Type B pancreatic cell (in vitro differentiated cells): Measurements from ENCODE around the gene SPSB4. TPM values are rescaled to one million over a fixed set of nuclear protein-coding genes. Genes with fewer than 3 reads are reported as not detected.
A peak's percentile ranks its signal among the peaks of the same experiment; 100 is the strongest.
"Not testable (repeated sequence)": the region's sequence is repeated elsewhere in the genome, so short reads cannot be mapped to it uniquely, and the experiment has no call there.

Experiments used
- DNase-seq: peaks from one replicate; pipeline ENCODE4 v3.0.0; 2021; ENCODE audit warnings: mixed read lengths; ENCODE audit not compliant: unreplicated experiment; ENCODE audit errors: extremely low spot score
- H3K27ac Mint-ChIP-seq: 2 replicates; pipeline ENCODE4 v1.8.0; 2021; ENCODE audit warnings: mild to moderate bottlenecking, mixed read lengths
- H3K27me3 Mint-ChIP-seq: 2 replicates; pipeline ENCODE4 v1.8.0; 2021; ENCODE audit warnings: mixed read lengths
- H3K36me3 Mint-ChIP-seq: 2 replicates; pipeline ENCODE4 v1.8.0; 2021; ENCODE audit warnings: mixed read lengths
- H3K4me1 Mint-ChIP-seq: one replicate; pipeline ENCODE4 v1.8.0; 2021; ENCODE audit warnings: mixed read lengths; ENCODE audit not compliant: unreplicated experiment
- H3K4me3 Mint-ChIP-seq: 2 replicates; pipeline ENCODE4 v1.8.0; 2021; ENCODE audit warnings: mild to moderate bottlenecking, mixed read lengths
- H3K9me3 Mint-ChIP-seq: 2 replicates; pipeline ENCODE4 v1.8.0; 2021; ENCODE audit warnings: mixed read lengths
- CTCF ChIP-seq: fragments of 200-600 bp; sonication (generic); conservative IDR thresholded peaks from 2 replicates; pipeline ENCODE4 v1.5.0; 2021; ENCODE audit warnings: antibody characterized with exemption, mild to moderate bottlenecking
- total RNA-seq: library from RNA; stranded (reverse); gene quantifications from 2 replicates; pipeline ENCODE4 v1.2.1, GENCODE V29; 2021; ENCODE audit warnings: low replicate concordance

Gene SPSB4
- total RNA-seq, 1 donor from 2014 or later: 23.8 TPM

- Mint-ChIP-seq H3K27me3 (no peaks in the 10 kb centered on the region), H3K4me1 (peaks cover 23% of the 10 kb centered on the region), H3K36me3 (peaks cover 12% of the 10 kb centered on the region), H3K9me3 (no peaks in the 10 kb centered on the region), H3K27ac (no peak overlapping the region), H3K4me3 (no peak overlapping the region)
- DNase-seq: no peak
- no peak for TF ChIP-seq CTCF
Measured at GRCh38 chr3:141111364-141112155, 60.4 kb downstream of the SPSB4 start.

GRCh38 chr3:141112686-141113297 lies 61.6 kb downstream of the SPSB4 start:
- no peak for TF ChIP-seq CTCF
- H3K27me3 Mint-ChIP-seq: no peaks in the 10 kb centered on the region
- no peak overlapping the region for H3K4me3 Mint-ChIP-seq
- H3K4me1 Mint-ChIP-seq: peaks cover 23% of the 10 kb centered on the region
- peaks cover 12% of the 10 kb centered on the region for H3K36me3 Mint-ChIP-seq
- no peaks in the 10 kb centered on the region for H3K9me3 Mint-ChIP-seq
- no peak for DNase-seq
- no peak overlapping the region for H3K27ac Mint-ChIP-seq

GRCh38 chr3:141113680-141114079 lies 62.5 kb downstream of the SPSB4 start:
- DNase-seq, H3K27ac Mint-ChIP-seq, H3K36me3 Mint-ChIP-seq, H3K9me3 Mint-ChIP-seq, H3K4me3 Mint-ChIP-seq, H3K27me3 Mint-ChIP-seq: not testable (repeated sequence)
- peaks cover 15% of the 10 kb centered on the region for H3K4me1 Mint-ChIP-seq

DNA sequence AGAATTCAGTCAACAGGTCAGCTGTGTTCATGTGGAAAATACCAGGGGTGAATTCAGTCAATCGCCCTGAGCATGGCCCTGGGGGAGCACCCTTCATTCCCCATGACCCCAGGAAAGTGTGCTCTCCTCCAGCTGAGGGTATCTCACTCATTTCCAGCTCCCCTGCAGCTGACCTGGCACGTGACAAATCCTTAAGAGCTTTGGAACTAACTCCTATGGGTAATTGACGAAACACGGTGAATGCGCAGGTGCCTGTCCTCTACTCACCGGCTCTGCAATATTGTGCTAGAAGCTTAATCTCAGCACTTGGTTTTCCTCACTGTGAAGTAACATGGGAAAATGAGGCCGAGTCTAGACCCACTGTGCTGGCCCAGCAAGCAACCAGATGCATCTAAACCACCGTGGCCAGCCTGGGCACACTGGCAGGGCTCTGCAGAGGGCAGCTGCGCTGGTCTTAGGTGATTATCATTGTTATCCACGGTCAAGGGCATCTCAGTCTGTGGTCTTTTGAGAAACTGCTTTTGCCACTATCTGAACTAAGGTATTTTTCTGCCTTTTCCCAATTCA lies 63.1 kb downstream of the SPSB4 start:
- H3K27me3 Mint-ChIP-seq: no peaks in the 10 kb centered on the region
- H3K4me1 Mint-ChIP-seq: peaks cover 14% of the 10 kb centered on the region
- no peak overlapping the region for H3K4me3 Mint-ChIP-seq
- no peak for TF ChIP-seq CTCF
- H3K9me3 Mint-ChIP-seq: peaks cover 4% of the 10 kb centered on the region
- H3K27ac Mint-ChIP-seq: no peak overlapping the region
- DNase-seq: no peak
- H3K36me3 Mint-ChIP-seq: peaks cover 6% of the 10 kb centered on the region

DNA sequence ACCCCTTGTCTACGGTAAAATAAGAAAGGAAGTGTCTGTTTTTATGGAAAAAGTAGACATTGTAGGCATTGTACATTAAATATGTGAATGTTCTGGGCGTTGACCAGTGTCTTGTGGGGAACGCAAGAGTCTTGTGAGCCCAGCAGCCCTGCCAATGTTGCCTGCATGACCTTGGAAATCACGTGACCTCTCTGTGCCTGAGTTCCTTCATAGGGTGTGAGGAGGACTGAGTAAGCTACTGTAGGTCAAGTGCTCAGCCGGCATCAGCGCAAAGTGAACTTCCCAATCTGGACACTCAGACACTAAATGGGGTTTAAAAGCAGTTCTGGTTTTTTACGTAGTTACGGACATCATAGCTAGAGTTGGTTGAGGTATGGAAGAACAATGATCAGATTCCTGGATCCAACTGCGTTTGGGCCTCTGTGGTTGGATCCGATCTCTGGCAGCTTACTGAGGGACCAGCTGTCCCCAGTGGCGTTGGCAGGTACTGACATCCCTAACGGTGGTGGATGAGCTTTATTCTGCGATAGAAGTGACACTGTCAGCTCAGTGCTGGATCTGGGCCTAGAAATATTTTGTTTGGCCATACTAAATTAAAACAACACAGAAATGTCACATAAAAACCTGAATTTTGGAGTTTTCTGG lies 63.8 kb downstream of the SPSB4 start:
- Mint-ChIP-seq H3K36me3 (peaks cover 5% of the 10 kb centered on the region), H3K4me1 (peaks cover 14% of the 10 kb centered on the region), H3K27me3 (no peaks in the 10 kb centered on the region), H3K9me3 (peaks cover 6% of the 10 kb centered on the region), H3K27ac (no peak overlapping the region), H3K4me3 (no peak overlapping the region)
- TF ChIP-seq CTCF: peak; percentile 73
- DNase-seq: no peak
